DND-41 (cell line): Measurements from ENCODE around the gene NRG3.

ENCODE experiments used
- ATAC-seq: fragments of 200-7000 bp; cut with Tn5 transposase; 3 replicates; pipeline ENCODE4 v1.9.1; 2021; ENCODE audit warnings: low read depth; ENCODE audit not compliant: insufficient read depth
- DNase-seq: peaks from one replicate; pipeline ENCODE4 v3.0.0-alpha.2; 2020
- H2AFZ ChIP-seq: 2 replicates; pipeline ENCODE4 v1.6.0; 2012; ENCODE audit warnings: low read depth, low read length
- H3K27ac ChIP-seq: 2 replicates; pipeline ENCODE4 v1.5.1; 2012; ENCODE audit warnings: low read length, inconsistent platforms
- H3K27me3 ChIP-seq: fragments of 200-600 bp; sonication (generic); 2 replicates; pipeline ENCODE4 v1.6.0; 2012; ENCODE audit warnings: low read length, mild to moderate bottlenecking, inconsistent platforms; ENCODE audit not compliant: insufficient read depth, poor library complexity
- H3K36me3 ChIP-seq: 2 replicates; pipeline ENCODE4 v1.5.1; 2012; ENCODE audit warnings: low read length, inconsistent platforms; ENCODE audit not compliant: insufficient read depth
- H3K4me1 ChIP-seq: 2 replicates; pipeline ENCODE4 v1.5.1; 2012; ENCODE audit warnings: mild to moderate bottlenecking, low read length; ENCODE audit not compliant: insufficient read depth
- H3K4me2 ChIP-seq: 2 replicates; pipeline ENCODE4 v1.6.0; 2012; ENCODE audit warnings: mild to moderate bottlenecking, moderate library complexity, low read length, inconsistent platforms; ENCODE audit not compliant: insufficient read depth
- H3K4me3 ChIP-seq, 2 experiments: fragments of 200-600 bp in 1 of 2; shearing (Covaris generic) in 1 of 2; 2 replicates each; pipeline ENCODE4 v1.5.1; 2012 to 2016; ENCODE audit warnings: inconsistent platforms in 2 of 2, low read length in 2 of 2, mild to moderate bottlenecking in 2 of 2, low read depth in 1 of 2, moderate library complexity in 1 of 2
- H3K79me2 ChIP-seq: 2 replicates; pipeline ENCODE4 v1.6.0; 2012; ENCODE audit warnings: low read length, inconsistent platforms; ENCODE audit not compliant: insufficient read depth
- H3K9ac ChIP-seq: 2 replicates; pipeline ENCODE4 v1.6.0; 2012; ENCODE audit warnings: low read depth, mild to moderate bottlenecking, inconsistent platforms, low read length, moderate library complexity
- H3K9me3 ChIP-seq: 2 replicates; pipeline ENCODE4 v1.5.1; 2012; ENCODE audit warnings: low read length, moderate library complexity, mild to moderate bottlenecking, inconsistent platforms; ENCODE audit not compliant: insufficient read depth, severe bottlenecking
- H4K20me1 ChIP-seq: 2 replicates; pipeline ENCODE4 v1.6.0; 2012; ENCODE audit warnings: low read length; ENCODE audit not compliant: insufficient read depth
- CTCF ChIP-seq: IDR thresholded peaks from 2 replicates; pipeline ENCODE4 v1.5.1; 2012; ENCODE audit warnings: borderline replicate concordance, low read length, moderate library complexity, mild to moderate bottlenecking; ENCODE audit not compliant: poor library complexity, severe bottlenecking; ENCODE audit errors: extremely low read depth
- EZH2 ChIP-seq: IDR thresholded peaks from 3 replicates; pipeline ENCODE4 v1.6.1; 2012; ENCODE audit warnings: borderline replicate concordance, low read depth, mild to moderate bottlenecking, moderate library complexity, low read length, inconsistent platforms; ENCODE audit not compliant: severe bottlenecking

Gene NRG3

GRCh38 chr10:82558014-82558607 lies 683.1 kb downstream of the NRG3 start:
- Histone ChIP-seq H3K27ac (no peak overlapping the region), H4K20me1 (no peaks in the 10 kb centered on the region), H3K4me1 (no peaks in the 10 kb centered on the region), H3K36me3 (no peaks in the 10 kb centered on the region), H3K27me3 (no peaks in the 10 kb centered on the region), H3K79me2 (no peaks in the 10 kb centered on the region), H2AFZ (no peak overlapping the region), H3K9me3 (no peaks in the 10 kb centered on the region), H3K4me2 (no peak overlapping the region), H3K9ac (no peak overlapping the region), H3K4me3 (no peak overlapping the region)
- no peak for DNase-seq
- TF ChIP-seq CTCF = no peak
- no peak for TF ChIP-seq EZH2
- ATAC-seq = no peak

GRCh38 chr10:82564353-82565196 lies 689.6 kb downstream of the NRG3 start:
- TF ChIP-seq CTCF = no peak
- no peak for TF ChIP-seq EZH2
- no peaks in the 10 kb centered on the region for H4K20me1 ChIP-seq
- no peaks in the 10 kb centered on the region for H3K36me3 ChIP-seq
- no peaks in the 10 kb centered on the region for H3K9me3 ChIP-seq
- no peak overlapping the region for H3K9ac ChIP-seq
- no peaks in the 10 kb centered on the region for H3K27me3 ChIP-seq
- H2AFZ ChIP-seq = no peak overlapping the region
- no peaks in the 10 kb centered on the region for H3K4me1 ChIP-seq
- ATAC-seq (no peak), DNase-seq (no peak)
- no peak overlapping the region for H3K27ac ChIP-seq
- H3K4me2 ChIP-seq = no peak overlapping the region
- H3K79me2 ChIP-seq = no peaks in the 10 kb centered on the region
- no peak overlapping the region for H3K4me3 ChIP-seq

- DNase-seq (no peak), ATAC-seq (no peak)
- Histone ChIP-seq H3K79me2 (no peaks in the 10 kb centered on the region), H3K36me3 (no peaks in the 10 kb centered on the region), H3K4me1 (no peaks in the 10 kb centered on the region), H3K27me3 (no peaks in the 10 kb centered on the region), H3K4me2 (no peak overlapping the region), H3K27ac (no peak overlapping the region), H2AFZ (no peak overlapping the region), H3K9me3 (no peaks in the 10 kb centered on the region), H3K4me3 (no peak overlapping the region), H3K9ac (no peak overlapping the region), H4K20me1 (no peaks in the 10 kb centered on the region)
- no peak for TF ChIP-seq EZH2
- no peak for TF ChIP-seq CTCF
Observed at GRCh38 chr10:82565197-82565575, 690.2 kb downstream of the NRG3 start.
